Measurements from ENCODE around the gene POTEF. TPM values are rescaled to one million over a fixed set of nuclear protein-coding genes. Genes with fewer than 3 reads are reported as not detected.
A peak's percentile ranks its signal among the peaks of the same experiment; 100 is the strongest.
"Not testable (repeated sequence)": the region's sequence is repeated elsewhere in the genome, so short reads cannot be mapped to it uniquely, and the experiment has no call there.

POTEF gene
- total RNA-seq, 1 donor from 2014 or later, result not detected

GRCh38 chr2:130155956-130156623 lies 27.1 kb upstream of the POTEF start:
- H3K4me1 ChIP-seq; DNase-seq (ENCODE audit: extremely low spot score in 2 of 2); H3K27me3 ChIP-seq; intact Hi-C loops (cut with DNase I); H3K27ac ChIP-seq; H3K4me3 ChIP-seq; H3K9me3 ChIP-seq: not testable (repeated sequence)
- peak in 1 of 3 experiments; percentile 23 for TF ChIP-seq CTCF (IDR thresholded peaks at IDR 0.05)
- peaks cover 0 to 25% of the 10 kb centered on the region in 2 donors for H3K36me3 ChIP-seq

DNA sequence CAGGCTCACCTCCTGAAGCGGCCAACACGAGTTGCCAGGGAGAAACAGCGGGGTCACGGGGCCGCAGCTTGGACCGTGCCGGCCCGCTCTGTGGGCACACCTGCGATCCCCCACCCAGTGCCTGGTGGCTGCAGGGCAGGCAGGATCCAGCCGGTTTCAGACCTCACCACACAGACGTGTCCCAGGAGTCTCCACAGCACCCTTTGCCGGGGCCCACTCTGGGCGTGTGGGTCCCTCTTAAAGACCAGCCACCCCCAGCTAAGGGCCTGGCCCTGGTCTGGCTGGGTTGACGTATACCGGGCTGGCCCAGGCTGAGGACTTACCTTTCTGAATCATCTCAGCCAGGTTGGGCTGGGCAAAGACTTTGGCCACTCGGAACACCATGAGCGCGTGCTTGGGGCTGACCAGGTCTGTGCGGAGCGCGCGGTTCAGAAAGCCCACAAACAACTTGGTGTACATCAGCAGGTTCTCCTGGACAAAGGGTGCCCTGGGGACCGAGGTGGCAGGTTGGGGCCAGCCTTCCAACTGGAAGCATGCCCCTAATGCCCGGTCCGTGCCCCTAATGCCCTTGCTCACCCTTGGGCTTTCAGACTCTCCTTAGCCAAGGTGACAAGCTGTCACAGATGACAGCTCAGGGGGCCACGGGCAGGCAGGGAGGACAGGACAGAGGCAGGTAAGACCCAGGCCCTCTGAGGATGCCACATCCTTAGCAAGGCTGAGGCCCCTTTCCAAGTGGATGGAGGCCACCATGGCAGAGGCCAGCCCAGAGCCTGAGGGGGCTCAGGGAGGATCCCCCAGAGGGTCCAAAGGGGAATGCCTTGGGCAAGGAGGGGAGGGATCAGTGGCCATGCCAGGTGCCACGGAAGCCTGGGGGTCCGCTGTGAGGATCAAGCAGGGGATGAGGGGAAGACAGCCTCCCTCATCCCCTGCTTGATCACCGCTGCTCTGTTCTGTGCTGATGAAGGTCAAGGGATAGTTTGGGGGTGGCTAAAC lies 26.0 kb upstream of the POTEF start:
- no peak for TF ChIP-seq POLR2AphosphoS5 (IDR thresholded peaks at IDR 0.05; ENCODE audit: insufficient read depth in 1 of 2, low read depth in 1 of 2)
- TF ChIP-seq CTCF (IDR thresholded peaks at IDR 0.05), result no peak
- TF ChIP-seq POLR2A (IDR thresholded peaks at IDR 0.05), result no peak
- no peak overlapping the region for H3K4me3 ChIP-seq
- H3K9me3 ChIP-seq, result no peaks in the 10 kb centered on the region
- no peaks in the 10 kb centered on the region for H3K27me3 ChIP-seq
- intact Hi-C loops (cut with DNase I), result no loop called here
- no peak for DNase-seq (ENCODE audit: extremely low spot score in 2 of 2)
- peaks cover 0 to 25% of the 10 kb centered on the region in 2 donors for H3K36me3 ChIP-seq
- H3K4me1 ChIP-seq, result no peaks in the 10 kb centered on the region
- H3K27ac ChIP-seq, result no peak overlapping the region

GRCh38 chr2:130154423-130154770 lies 25.4 kb upstream of the POTEF start:
- intact Hi-C loops (cut with DNase I); DNase-seq (ENCODE audit: extremely low spot score in 2 of 2); H3K4me3 ChIP-seq; H3K9me3 ChIP-seq; H3K27me3 ChIP-seq; H3K4me1 ChIP-seq; H3K27ac ChIP-seq: not testable (repeated sequence)
- peaks cover 0 to 25% of the 10 kb centered on the region in 2 donors for H3K36me3 ChIP-seq

DNA sequence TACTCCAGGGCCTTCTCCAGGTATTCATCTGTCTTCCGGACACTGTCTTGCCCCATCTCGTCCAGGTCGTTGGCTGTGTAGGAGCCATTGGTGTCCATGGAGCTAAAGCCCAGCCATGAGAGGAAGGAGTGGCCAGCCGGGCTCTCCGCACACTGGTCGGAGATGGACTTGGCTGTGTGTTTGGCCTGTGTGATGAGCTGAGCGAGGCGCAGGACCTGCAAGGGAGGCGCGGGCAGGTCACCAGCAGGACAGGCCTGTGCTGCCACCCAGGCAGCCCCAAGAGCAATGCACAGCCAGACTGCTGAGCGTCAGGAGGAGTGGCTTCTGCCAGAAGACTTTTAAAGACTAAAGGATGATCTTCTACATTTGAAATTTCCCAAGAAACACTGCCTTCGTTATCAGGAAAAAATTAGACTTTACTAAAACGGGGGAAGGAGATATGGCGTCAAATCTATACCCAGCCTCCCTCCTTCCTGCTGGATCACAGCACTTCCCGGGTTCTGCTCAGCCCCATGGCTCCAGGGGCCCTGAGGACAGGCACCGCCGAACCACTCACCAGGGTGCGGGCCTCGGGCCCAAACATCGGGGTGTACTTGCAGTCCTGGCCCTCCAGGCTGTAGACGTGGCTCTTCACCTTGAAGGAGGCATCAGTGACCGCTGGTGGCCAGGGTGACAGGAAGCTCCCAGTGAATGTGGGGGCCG lies 24.9 kb upstream of the POTEF start:
- H3K4me1 ChIP-seq; H3K9me3 ChIP-seq; H3K4me3 ChIP-seq; H3K27me3 ChIP-seq; DNase-seq (ENCODE audit: extremely low spot score in 2 of 2); H3K27ac ChIP-seq; intact Hi-C loops (cut with DNase I): not testable (repeated sequence)
- H3K36me3 ChIP-seq, result peaks cover 0 to 25% of the 10 kb centered on the region in 2 donors

- H3K9me3 ChIP-seq, result no peaks in the 10 kb centered on the region
- DNase-seq (ENCODE audit: extremely low spot score in 2 of 2), result no peak
These were observed 24.0 kb upstream of the POTEF start for GRCh38 chr2:130152816-130153595.

GRCh38 chr2:130152136-130152815 lies 23.3 kb upstream of the POTEF start:
- H3K4me3 ChIP-seq; intact Hi-C loops (cut with DNase I); H3K9me3 ChIP-seq; DNase-seq (ENCODE audit: extremely low spot score in 2 of 2); H3K27ac ChIP-seq; H3K27me3 ChIP-seq; H3K4me1 ChIP-seq: not testable (repeated sequence)
- H3K36me3 ChIP-seq, result peaks cover 0 to 25% of the 10 kb centered on the region in 2 donors

More at GRCh38 chr2:130152816-130153595, 24.0 kb upstream of the POTEF start:
- intact Hi-C loops (cut with DNase I), result no loop called here
- H3K4me1 ChIP-seq, result no peaks in the 10 kb centered on the region
- peaks cover 0 to 25% of the 10 kb centered on the region in 2 donors for H3K36me3 ChIP-seq
- H3K27ac ChIP-seq, result no peak overlapping the region
- TF ChIP-seq POLR2A (IDR thresholded peaks at IDR 0.05) (no peak), POLR2AphosphoS5 (IDR thresholded peaks at IDR 0.05; ENCODE audit: insufficient read depth in 1 of 2, low read depth in 1 of 2) (no peak), CTCF (IDR thresholded peaks at IDR 0.05) (no peak)
- H3K27me3 ChIP-seq, result no peaks in the 10 kb centered on the region
- no peak overlapping the region for H3K4me3 ChIP-seq

- H3K27me3 ChIP-seq; H3K9me3 ChIP-seq; DNase-seq (ENCODE audit: extremely low spot score in 2 of 2); H3K4me1 ChIP-seq; intact Hi-C loops (cut with DNase I); H3K4me3 ChIP-seq; H3K27ac ChIP-seq: not testable (repeated sequence)
- peaks cover 0 to 22% of the 10 kb centered on the region in 2 donors for H3K36me3 ChIP-seq
These were observed 22.1 kb upstream of the POTEF start for GRCh38 chr2:130151145-130151512.
